Thyroid gland (tissue), 4 donors: ENCODE results near the gene NOSIP.

Experiments used
- POLR2A ChIP-seq, 2 donors: fragments of 450-650 bp; IDR thresholded peaks; one replicate each; pipeline ENCODE4 v1.6.1; 2017; ENCODE audit warnings: antibody characterized with exemption in 2 of 2, mild to moderate bottlenecking in 2 of 2, moderate library complexity in 1 of 2
- TF ChIP-seq, protein P1 (sequence below), 6 experiments: fragments of 200-600 bp in 3 of 6; fragments of 450-650 bp in 3 of 6; sonication (generic) in 3 of 6; IDR thresholded peaks; one replicate each; pipeline ENCODE4 v1.5.1; 2016 to 2019; ENCODE audit warnings: antibody characterized with exemption in 6 of 6, mild to moderate bottlenecking in 2 of 6, inconsistent platforms in 1 of 6, moderate library complexity in 1 of 6

DNA sequence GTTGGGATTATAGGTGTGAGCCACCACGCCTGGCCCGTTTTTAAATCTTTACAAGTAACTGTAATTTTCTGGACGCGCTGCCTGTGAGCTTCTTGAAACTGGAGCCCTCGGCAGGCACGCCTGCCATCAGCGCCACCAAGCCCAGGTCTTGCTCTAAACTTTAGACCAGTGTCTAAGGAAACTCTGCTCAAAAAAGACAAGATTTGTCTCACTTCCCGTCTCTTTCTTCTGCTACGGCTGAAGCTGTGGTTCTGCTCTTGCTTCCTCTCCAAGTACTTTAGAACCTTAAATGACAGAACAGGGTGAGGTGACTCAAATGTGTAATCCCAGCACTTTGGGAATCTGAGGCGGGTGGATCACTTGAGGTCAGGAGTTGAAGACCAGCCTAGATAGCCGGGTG, 27.6 kb downstream of the NOSIP start:
- TF ChIP-seq, protein P1, sequence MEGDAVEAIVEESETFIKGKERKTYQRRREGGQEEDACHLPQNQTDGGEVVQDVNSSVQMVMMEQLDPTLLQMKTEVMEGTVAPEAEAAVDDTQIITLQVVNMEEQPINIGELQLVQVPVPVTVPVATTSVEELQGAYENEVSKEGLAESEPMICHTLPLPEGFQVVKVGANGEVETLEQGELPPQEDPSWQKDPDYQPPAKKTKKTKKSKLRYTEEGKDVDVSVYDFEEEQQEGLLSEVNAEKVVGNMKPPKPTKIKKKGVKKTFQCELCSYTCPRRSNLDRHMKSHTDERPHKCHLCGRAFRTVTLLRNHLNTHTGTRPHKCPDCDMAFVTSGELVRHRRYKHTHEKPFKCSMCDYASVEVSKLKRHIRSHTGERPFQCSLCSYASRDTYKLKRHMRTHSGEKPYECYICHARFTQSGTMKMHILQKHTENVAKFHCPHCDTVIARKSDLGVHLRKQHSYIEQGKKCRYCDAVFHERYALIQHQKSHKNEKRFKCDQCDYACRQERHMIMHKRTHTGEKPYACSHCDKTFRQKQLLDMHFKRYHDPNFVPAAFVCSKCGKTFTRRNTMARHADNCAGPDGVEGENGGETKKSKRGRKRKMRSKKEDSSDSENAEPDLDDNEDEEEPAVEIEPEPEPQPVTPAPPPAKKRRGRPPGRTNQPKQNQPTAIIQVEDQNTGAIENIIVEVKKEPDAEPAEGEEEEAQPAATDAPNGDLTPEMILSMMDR (IDR thresholded peaks at IDR 0.05), result no peak
- TF ChIP-seq POLR2A (IDR thresholded peaks at IDR 0.05), result no peak
